ENCODE data around the gene STX16. TPM values are rescaled to one million over a fixed set of nuclear protein-coding genes. Genes with fewer than 3 reads are reported as not detected.

The STX16 gene
- polyA plus RNA-seq, 4 donors = 17.3 to 73.4 (median 34.9) TPM

DNA sequence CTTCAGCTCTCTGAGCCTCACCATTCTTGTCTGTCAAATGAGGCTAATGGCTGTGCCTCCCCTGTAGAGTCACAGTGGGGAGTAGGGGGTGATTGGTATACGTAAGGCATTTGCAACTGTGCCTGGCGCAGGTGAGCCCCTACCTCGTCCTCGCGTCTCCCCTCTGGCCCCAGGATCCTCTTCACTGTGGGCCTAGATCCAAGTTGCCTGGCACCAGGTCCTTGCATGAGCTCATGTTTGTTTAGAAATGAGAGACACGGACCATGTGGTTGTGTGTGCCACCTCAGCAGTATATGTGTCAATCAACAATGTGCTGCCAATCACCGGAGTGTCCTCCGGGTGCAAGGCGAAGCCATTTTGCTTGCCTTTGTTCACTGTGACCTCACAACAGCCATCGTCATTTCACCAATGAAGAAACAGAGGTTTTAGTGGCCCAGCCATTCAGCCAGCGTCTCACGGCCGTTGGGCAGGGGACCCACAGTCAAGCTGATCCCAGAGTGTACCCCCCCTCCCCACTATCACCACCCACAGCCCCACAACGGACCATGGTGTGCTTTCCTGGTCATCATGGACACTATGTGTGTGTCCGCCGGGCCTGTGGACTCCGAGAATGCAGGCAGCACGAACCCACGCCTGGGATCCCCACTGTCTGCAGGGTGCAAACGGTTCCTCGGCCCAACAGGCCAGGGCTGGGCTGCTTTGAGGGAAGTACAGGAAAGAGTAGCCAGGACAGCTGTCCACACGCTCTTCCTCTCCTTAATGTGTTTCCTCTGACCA lies 35.9 kb upstream of the STX16 start:
- Histone ChIP-seq H3K27ac (ENCODE audit: low read depth in 1 of 3, low read length in 2 of 3) (no peak overlapping the region), H3K4me1 (ENCODE audit: control insufficient read depth in 3 of 3, insufficient read depth in 2 of 3, low read depth in 1 of 3, low read length in 2 of 3) (no peaks in the 10 kb centered on the region), H3K9me3 (ENCODE audit: control insufficient read depth in 2 of 2, insufficient read depth in 1 of 2, low read depth in 1 of 2, low read length in 1 of 2) (peaks cover 0 to 5% of the 10 kb centered on the region in 2 donors), H3K4me3 (ENCODE audit: low read depth in 1 of 3, low read length in 3 of 3) (no peak overlapping the region), H3K27me3 (ENCODE audit: control insufficient read depth in 3 of 3, insufficient read depth in 3 of 3, low read length in 3 of 3) (peaks cover 0 to 2% (median 0%) of the 10 kb centered on the region in 3 donors), H3K36me3 (ENCODE audit: control insufficient read depth in 3 of 3, insufficient read depth in 2 of 3, low read depth in 1 of 3, low read length in 3 of 3) (no peaks in the 10 kb centered on the region)
- FAIRE-seq (no peak), DNase-seq (no peak)
- 82 to 87% (median 86%) methylated on average over 22 of the region's 22 CpGs for WGBS, 3 donors

- Histone ChIP-seq H3K4me1 (ENCODE audit: control insufficient read depth in 3 of 3, insufficient read depth in 2 of 3, low read depth in 1 of 3, low read length in 2 of 3) (no peaks in the 10 kb centered on the region), H3K27me3 (ENCODE audit: control insufficient read depth in 3 of 3, insufficient read depth in 3 of 3, low read length in 3 of 3) (peaks cover 0 to 2% (median 0%) of the 10 kb centered on the region in 3 donors), H3K4me3 (ENCODE audit: low read depth in 1 of 3, low read length in 3 of 3) (no peak overlapping the region), H3K27ac (ENCODE audit: low read depth in 1 of 3, low read length in 2 of 3) (no peak overlapping the region), H3K9me3 (ENCODE audit: control insufficient read depth in 2 of 2, insufficient read depth in 1 of 2, low read depth in 1 of 2, low read length in 1 of 2) (peaks cover 0 to 5% of the 10 kb centered on the region in 2 donors), H3K36me3 (ENCODE audit: control insufficient read depth in 3 of 3, insufficient read depth in 2 of 3, low read depth in 1 of 3, low read length in 3 of 3) (no peaks in the 10 kb centered on the region)
- no peak for DNase-seq
- no peak for FAIRE-seq
- 75 to 83% (median 80%) methylated on average over 7 of the region's 7 CpGs for WGBS, 3 donors
Observed at GRCh38 chr20:58616411-58616810, 34.7 kb upstream of the STX16 start.

DNA sequence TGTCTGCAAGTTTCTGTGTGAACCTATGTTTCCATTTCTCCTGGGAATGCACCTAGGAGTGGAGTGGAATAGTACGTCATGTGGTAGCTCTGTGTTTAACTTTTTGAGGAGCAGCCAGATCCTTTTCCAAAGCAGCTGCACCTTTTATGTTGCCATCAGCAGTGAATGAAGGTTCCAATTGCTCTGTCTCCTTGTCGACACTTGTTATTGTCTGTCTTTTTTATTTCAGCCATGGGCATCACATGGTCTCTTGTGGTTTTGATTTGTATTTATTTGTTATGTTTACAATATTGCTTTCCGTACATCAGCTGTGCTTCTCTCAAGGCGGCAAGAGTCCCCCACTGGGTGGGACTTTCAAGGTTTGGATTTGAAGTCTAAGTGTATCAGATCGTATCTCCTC lies 33.9 kb upstream of the STX16 start:
- Histone ChIP-seq H3K36me3 (ENCODE audit: control insufficient read depth in 3 of 3, insufficient read depth in 2 of 3, low read depth in 1 of 3, low read length in 3 of 3) (no peaks in the 10 kb centered on the region), H3K4me1 (ENCODE audit: control insufficient read depth in 3 of 3, insufficient read depth in 2 of 3, low read depth in 1 of 3, low read length in 2 of 3) (no peaks in the 10 kb centered on the region), H3K4me3 (ENCODE audit: low read depth in 1 of 3, low read length in 3 of 3) (no peak overlapping the region), H3K27me3 (ENCODE audit: control insufficient read depth in 3 of 3, insufficient read depth in 3 of 3, low read length in 3 of 3) (peaks cover 0 to 2% (median 0%) of the 10 kb centered on the region in 3 donors), H3K27ac (ENCODE audit: low read depth in 1 of 3, low read length in 2 of 3) (no peak overlapping the region), H3K9me3 (ENCODE audit: control insufficient read depth in 2 of 2, insufficient read depth in 1 of 2, low read depth in 1 of 2, low read length in 1 of 2) (peaks cover 0 to 5% of the 10 kb centered on the region in 2 donors)
- DNase-seq (no peak), FAIRE-seq (no peak)
- 89 to 93% (median 93%) methylated on average over 5 of the region's 5 CpGs for WGBS, 3 donors

DNA sequence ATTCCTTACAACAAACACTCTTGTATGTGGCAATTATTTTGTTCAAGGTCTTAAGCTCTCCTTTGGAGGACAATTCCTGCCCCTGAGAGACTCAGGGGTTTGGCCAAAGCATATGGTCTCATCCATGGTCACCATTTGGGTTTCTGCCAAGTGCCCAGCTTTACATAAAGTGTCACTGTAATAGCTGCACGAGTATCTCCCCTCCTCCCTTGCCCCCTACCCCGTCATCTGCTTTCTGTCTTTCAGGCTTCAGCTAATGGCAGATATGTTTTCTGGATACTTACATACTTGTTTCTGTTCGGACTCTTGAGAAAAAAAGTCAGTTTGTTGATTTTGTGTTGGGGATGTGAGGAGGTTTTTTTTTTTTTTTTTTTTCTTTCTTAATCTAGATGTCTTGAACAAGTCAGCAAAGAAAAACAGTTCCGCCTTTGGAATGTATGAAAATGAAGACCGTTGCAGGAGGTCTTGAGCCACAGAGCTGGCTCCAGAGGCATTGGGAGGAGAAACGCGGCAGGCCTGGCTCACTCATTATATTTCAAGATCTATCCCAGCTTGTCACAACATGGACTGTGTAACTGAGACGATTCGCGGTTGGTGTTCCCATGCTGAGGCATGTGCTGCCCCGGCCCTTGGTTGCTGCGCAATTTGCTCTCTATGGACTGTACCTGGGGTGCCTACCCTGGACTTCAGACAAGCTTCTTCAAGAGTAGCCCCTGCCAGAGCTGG lies 32.6 kb upstream of the STX16 start:
- DNase-seq = no peak
- Histone ChIP-seq H3K4me3 (ENCODE audit: low read depth in 1 of 3, low read length in 3 of 3) (no peak overlapping the region), H3K27ac (ENCODE audit: low read depth in 1 of 3, low read length in 2 of 3) (no peak overlapping the region), H3K27me3 (ENCODE audit: control insufficient read depth in 3 of 3, insufficient read depth in 3 of 3, low read length in 3 of 3) (peaks cover 0 to 2% (median 0%) of the 10 kb centered on the region in 3 donors), H3K9me3 (ENCODE audit: control insufficient read depth in 2 of 2, insufficient read depth in 1 of 2, low read depth in 1 of 2, low read length in 1 of 2) (peaks cover 0 to 5% of the 10 kb centered on the region in 2 donors), H3K36me3 (ENCODE audit: control insufficient read depth in 3 of 3, insufficient read depth in 2 of 3, low read depth in 1 of 3, low read length in 3 of 3) (no peaks in the 10 kb centered on the region), H3K4me1 (ENCODE audit: control insufficient read depth in 3 of 3, insufficient read depth in 2 of 3, low read depth in 1 of 3, low read length in 2 of 3) (no peaks in the 10 kb centered on the region)
- WGBS, 3 donors = 70 to 82% (median 79%) methylated on average over 12 of the region's 12 CpGs
- no peak for FAIRE-seq

DNA sequence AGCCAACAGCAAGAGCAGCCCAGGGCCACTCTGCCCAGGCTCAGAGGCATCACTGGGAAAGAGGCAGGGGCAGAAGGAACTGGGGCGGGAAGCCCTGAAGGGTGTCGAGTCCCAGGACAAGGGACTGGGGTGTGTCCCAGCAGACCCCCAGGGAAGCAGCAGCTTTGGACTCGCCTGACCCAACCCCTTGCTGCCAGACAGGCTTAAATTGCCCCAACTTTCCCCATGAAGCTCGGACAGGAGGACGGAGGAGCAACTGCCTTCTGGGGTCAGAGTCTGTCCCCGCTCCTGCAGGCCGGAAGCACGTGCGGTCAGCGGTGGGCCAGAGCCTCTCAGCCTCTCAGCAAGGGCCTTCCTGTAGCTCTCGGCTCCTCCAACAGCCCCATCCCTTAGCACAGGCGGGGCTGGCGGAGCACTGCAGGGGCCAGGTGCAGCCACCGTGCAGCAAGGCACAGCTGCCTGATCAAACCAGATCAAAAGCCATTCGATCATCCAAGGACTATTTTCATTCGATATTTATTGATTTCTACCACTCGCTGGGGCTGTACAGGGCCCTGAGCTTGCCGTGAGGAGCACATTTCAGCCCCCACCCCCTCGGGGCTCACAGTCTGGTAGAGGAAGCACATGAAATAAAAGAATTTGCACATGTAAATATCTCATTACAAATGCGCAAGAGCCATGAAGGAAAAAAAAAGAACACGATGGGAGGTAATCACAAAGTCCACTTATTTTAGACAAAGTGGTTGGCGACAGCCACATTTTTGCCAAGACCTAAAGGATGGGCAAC lies 31.8 kb upstream of the STX16 start:
- no peak for DNase-seq
- no peak overlapping the region for H3K4me3 ChIP-seq (ENCODE audit: low read depth in 1 of 3, low read length in 3 of 3)
- H3K27me3 ChIP-seq (ENCODE audit: control insufficient read depth in 3 of 3, insufficient read depth in 3 of 3, low read length in 3 of 3) = peaks cover 0 to 2% (median 0%) of the 10 kb centered on the region in 3 donors
- 37 to 57% (median 43%) methylated on average over 21 to 22 of the region's 22 CpGs for WGBS, 3 donors
- FAIRE-seq = no peak
- H3K27ac ChIP-seq (ENCODE audit: low read depth in 1 of 3, low read length in 2 of 3) = no peak overlapping the region
- no peaks in the 10 kb centered on the region for H3K4me1 ChIP-seq (ENCODE audit: control insufficient read depth in 3 of 3, insufficient read depth in 2 of 3, low read depth in 1 of 3, low read length in 2 of 3)
- no peaks in the 10 kb centered on the region for H3K36me3 ChIP-seq (ENCODE audit: control insufficient read depth in 3 of 3, insufficient read depth in 2 of 3, low read depth in 1 of 3, low read length in 3 of 3)
- peaks cover 0 to 5% of the 10 kb centered on the region in 2 donors for H3K9me3 ChIP-seq (ENCODE audit: control insufficient read depth in 2 of 2, insufficient read depth in 1 of 2, low read depth in 1 of 2, low read length in 1 of 2)

DNA sequence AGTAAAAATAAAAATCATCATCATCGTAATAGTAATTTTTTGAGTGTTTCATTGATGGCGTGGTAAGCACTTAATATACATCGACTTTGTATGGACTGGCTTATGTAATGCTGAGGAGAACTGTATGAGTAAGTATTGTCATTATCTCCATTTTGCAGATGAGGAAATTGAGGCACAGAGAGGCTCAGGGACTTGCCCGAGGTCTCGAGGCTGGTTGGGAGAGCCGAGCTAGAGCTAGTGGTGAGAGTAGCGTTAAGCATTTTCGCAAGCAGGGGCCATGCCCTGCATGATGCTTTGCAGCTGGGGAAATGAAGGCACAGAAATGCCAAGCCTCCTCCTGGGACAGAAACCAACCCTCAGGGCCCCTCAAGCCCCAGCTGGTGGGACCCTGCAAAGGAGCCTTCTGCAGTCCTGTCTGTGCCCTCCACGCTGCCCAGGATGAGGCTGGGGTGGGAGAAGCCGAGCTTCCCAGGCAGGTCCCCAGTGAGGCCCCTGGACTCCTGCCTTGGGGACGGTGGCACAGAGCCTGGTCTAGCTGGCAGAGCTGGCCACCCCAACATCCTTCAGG lies 31.1 kb upstream of the STX16 start:
- Histone ChIP-seq H3K27me3 (ENCODE audit: control insufficient read depth in 3 of 3, insufficient read depth in 3 of 3, low read length in 3 of 3) (peaks cover 0 to 2% (median 0%) of the 10 kb centered on the region in 3 donors), H3K9me3 (ENCODE audit: control insufficient read depth in 2 of 2, insufficient read depth in 1 of 2, low read depth in 1 of 2, low read length in 1 of 2) (peaks cover 0 to 5% of the 10 kb centered on the region in 2 donors), H3K27ac (ENCODE audit: low read depth in 1 of 3, low read length in 2 of 3) (no peak overlapping the region), H3K36me3 (ENCODE audit: control insufficient read depth in 3 of 3, insufficient read depth in 2 of 3, low read depth in 1 of 3, low read length in 3 of 3) (no peaks in the 10 kb centered on the region), H3K4me1 (ENCODE audit: control insufficient read depth in 3 of 3, insufficient read depth in 2 of 3, low read depth in 1 of 3, low read length in 2 of 3) (no peaks in the 10 kb centered on the region), H3K4me3 (ENCODE audit: low read depth in 1 of 3, low read length in 3 of 3) (no peak overlapping the region)
- WGBS, 3 donors = 75 to 85% (median 79%) methylated on average over 11 of the region's 11 CpGs
- FAIRE-seq (no peak), DNase-seq (no peak)

DNA sequence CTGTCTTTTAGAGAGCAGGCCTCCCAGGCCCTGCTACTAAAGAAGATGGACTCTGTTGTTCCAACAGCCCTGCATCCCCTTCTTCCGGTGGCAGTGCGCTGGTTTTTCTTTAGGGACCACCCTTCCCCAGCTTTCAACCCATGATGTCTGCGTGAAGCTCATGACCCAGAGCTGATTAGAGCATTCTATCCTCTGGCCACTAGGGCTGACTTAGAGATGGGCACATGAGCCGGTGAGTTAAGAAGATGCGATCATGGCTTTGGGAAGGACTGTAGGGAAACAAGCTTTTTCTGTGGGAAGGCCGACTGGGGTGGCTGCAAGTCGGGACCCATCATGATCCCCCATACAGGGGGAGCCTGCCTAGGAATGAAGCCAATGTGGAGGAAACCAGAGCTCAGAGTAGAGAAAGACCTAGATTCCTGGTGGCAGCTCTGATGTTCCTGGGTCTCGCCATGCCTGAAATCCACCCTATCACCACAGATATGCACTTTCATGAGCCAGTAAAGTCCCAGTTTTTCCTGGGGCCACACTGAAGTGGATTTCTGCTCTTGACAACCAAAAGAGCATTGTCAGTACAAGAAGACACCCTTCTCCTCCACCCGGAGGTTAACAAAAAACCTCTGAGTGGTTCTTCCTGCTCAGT lies 29.1 kb upstream of the STX16 start:
- no peak for DNase-seq
- no peaks in the 10 kb centered on the region for H3K36me3 ChIP-seq (ENCODE audit: control insufficient read depth in 3 of 3, insufficient read depth in 2 of 3, low read depth in 1 of 3, low read length in 3 of 3)
- WGBS, 3 donors = 88 to 93% (median 89%) methylated on average over 9 of the region's 9 CpGs
- no peak overlapping the region for H3K27ac ChIP-seq (ENCODE audit: low read depth in 1 of 3, low read length in 2 of 3)
- H3K4me1 ChIP-seq (ENCODE audit: control insufficient read depth in 3 of 3, insufficient read depth in 2 of 3, low read depth in 1 of 3, low read length in 2 of 3) = no peaks in the 10 kb centered on the region
- H3K9me3 ChIP-seq (ENCODE audit: control insufficient read depth in 2 of 2, insufficient read depth in 1 of 2, low read depth in 1 of 2, low read length in 1 of 2) = peaks cover 0 to 4% of the 10 kb centered on the region in 2 donors
- no peak overlapping the region for H3K4me3 ChIP-seq (ENCODE audit: low read depth in 1 of 3, low read length in 3 of 3)
- FAIRE-seq = no peak
- H3K27me3 ChIP-seq (ENCODE audit: control insufficient read depth in 3 of 3, insufficient read depth in 3 of 3, low read length in 3 of 3) = peaks cover 0 to 2% (median 0%) of the 10 kb centered on the region in 3 donors
